Right atrium auricular region (tissue), 2 donors: ENCODE results near the gene LAD1. TPM values are rescaled to one million over a fixed set of nuclear protein-coding genes. Genes with fewer than 3 reads are reported as not detected.

ENCODE experiments used
- DNase-seq: peaks from one replicate; pipeline ENCODE4 v3.0.0-alpha.2; 2019; ENCODE audit warnings: low spot score
- H3K27ac ChIP-seq, 2 donors: fragments of 200-600 bp; sonication (generic); 1 replicate in 1 of 2; 2 replicates in 1 of 2; pipeline ENCODE4 v1.5.1; 2016 to 2019
- H3K27me3 ChIP-seq, 2 donors: fragments of 200-600 bp; sonication (generic); one replicate each; pipeline versions ENCODE4 v1.5.1 to v1.6.0; 2017 to 2019
- H3K36me3 ChIP-seq: fragments of 200-600 bp; sonication (generic); one replicate; pipeline ENCODE4 v1.5.1; 2016
- H3K4me1 ChIP-seq, 2 donors: fragments of 200-600 bp; sonication (generic); one replicate each; pipeline versions ENCODE4 v1.5.1 to v1.6.0; 2017 to 2019
- H3K4me3 ChIP-seq, 2 donors: fragments of 200-600 bp; sonication (generic); 1 replicate in 1 of 2; 2 replicates in 1 of 2; pipeline ENCODE4 v1.5.1; 2017 to 2019; ENCODE audit warnings: mild to moderate bottlenecking in 1 of 2, moderate library complexity in 1 of 2
- H3K9me3 ChIP-seq, 2 donors: fragments of 200-600 bp; sonication (generic); one replicate each; pipeline ENCODE4 v1.5.1; 2019
- total RNA-seq, 2 donors: library from RNA; depleted of rRNA; stranded (reverse); fragments of >200 nt; gene quantifications; one replicate each; pipeline ENCODE4 v1.1.0, GENCODE V29; 2016
- TF ChIP-seq, protein P1 (sequence below), 2 donors: fragments of 200-600 bp; sonication (generic); IDR thresholded peaks; one replicate each; pipeline ENCODE4 v1.5.1; 2019; ENCODE audit warnings: antibody characterized with exemption in 2 of 2

LAD1 gene
- total RNA-seq, 2 donors from 2014 or later, result 1.4 to 8.8 TPM

GRCh38 chr1:201436969-201437368 lies 37.8 kb upstream of the LAD1 start:
- TF ChIP-seq, protein P1, sequence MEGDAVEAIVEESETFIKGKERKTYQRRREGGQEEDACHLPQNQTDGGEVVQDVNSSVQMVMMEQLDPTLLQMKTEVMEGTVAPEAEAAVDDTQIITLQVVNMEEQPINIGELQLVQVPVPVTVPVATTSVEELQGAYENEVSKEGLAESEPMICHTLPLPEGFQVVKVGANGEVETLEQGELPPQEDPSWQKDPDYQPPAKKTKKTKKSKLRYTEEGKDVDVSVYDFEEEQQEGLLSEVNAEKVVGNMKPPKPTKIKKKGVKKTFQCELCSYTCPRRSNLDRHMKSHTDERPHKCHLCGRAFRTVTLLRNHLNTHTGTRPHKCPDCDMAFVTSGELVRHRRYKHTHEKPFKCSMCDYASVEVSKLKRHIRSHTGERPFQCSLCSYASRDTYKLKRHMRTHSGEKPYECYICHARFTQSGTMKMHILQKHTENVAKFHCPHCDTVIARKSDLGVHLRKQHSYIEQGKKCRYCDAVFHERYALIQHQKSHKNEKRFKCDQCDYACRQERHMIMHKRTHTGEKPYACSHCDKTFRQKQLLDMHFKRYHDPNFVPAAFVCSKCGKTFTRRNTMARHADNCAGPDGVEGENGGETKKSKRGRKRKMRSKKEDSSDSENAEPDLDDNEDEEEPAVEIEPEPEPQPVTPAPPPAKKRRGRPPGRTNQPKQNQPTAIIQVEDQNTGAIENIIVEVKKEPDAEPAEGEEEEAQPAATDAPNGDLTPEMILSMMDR (IDR thresholded peaks at IDR 0.05), result no peak
- no peaks in the 10 kb centered on the region for H3K9me3 ChIP-seq
- H3K27me3 ChIP-seq, result no peaks in the 10 kb centered on the region
- no peak overlapping the region for H3K27ac ChIP-seq
- H3K4me1 ChIP-seq, result peaks cover 0 to 11% of the 10 kb centered on the region in 2 donors
- H3K4me3 ChIP-seq, result no peak overlapping the region
- no peak for DNase-seq
- H3K36me3 ChIP-seq, result no peaks in the 10 kb centered on the region

DNA sequence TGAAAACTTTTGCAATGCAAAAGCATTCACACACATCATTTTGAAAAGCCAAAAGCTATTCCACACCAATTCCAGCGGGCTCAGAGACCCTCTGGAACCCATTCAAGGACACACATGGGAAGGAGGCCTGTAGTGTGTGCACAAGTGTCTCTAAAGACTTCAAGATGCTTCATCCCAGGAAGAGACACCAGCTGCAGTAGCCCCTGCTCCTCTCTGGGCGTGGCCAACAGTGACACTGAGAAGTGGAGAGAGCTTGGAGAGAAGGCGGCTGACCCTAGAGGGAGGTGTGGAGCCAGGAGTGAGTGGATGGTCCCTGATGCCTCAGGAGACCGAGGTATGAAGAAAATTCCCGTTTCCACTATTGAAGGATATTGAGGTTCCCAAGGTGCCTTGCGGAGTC lies 37.3 kb upstream of the LAD1 start:
- Histone ChIP-seq H3K4me3 (no peak overlapping the region), H3K27ac (no peak overlapping the region), H3K4me1 (peaks cover 0 to 11% of the 10 kb centered on the region in 2 donors), H3K9me3 (no peaks in the 10 kb centered on the region), H3K27me3 (no peaks in the 10 kb centered on the region), H3K36me3 (no peaks in the 10 kb centered on the region)
- no peak for DNase-seq
- TF ChIP-seq, protein P1 (IDR thresholded peaks at IDR 0.05), result no peak

- TF ChIP-seq, protein P1 (IDR thresholded peaks at IDR 0.05), result no peak
These were observed 35.1 kb upstream of the LAD1 start for GRCh38 chr1:201434266-201434665.

GRCh38 chr1:201433609-201434008 lies 34.5 kb upstream of the LAD1 start:
- no peaks in the 10 kb centered on the region for H3K27me3 ChIP-seq
- no peak overlapping the region for H3K4me3 ChIP-seq
- no peaks in the 10 kb centered on the region for H3K36me3 ChIP-seq
- H3K9me3 ChIP-seq, result no peaks in the 10 kb centered on the region
- DNase-seq, result no peak
- H3K4me1 ChIP-seq, result peaks cover 0 to 11% of the 10 kb centered on the region in 2 donors
- TF ChIP-seq, protein P1 (IDR thresholded peaks at IDR 0.05), result no peak
- no peak overlapping the region for H3K27ac ChIP-seq

More at GRCh38 chr1:201434266-201434665, 35.1 kb upstream of the LAD1 start:
- Histone ChIP-seq H3K9me3 (no peaks in the 10 kb centered on the region), H3K27ac (no peak overlapping the region), H3K36me3 (no peaks in the 10 kb centered on the region), H3K27me3 (no peaks in the 10 kb centered on the region), H3K4me1 (peaks cover 0 to 11% of the 10 kb centered on the region in 2 donors), H3K4me3 (no peak overlapping the region)
- DNase-seq, result no peak

GRCh38 chr1:201430776-201431175 lies 31.7 kb upstream of the LAD1 start:
- Histone ChIP-seq H3K4me1 (peaks cover 0 to 8% of the 10 kb centered on the region in 2 donors), H3K4me3 (no peak overlapping the region), H3K27ac (no peak overlapping the region), H3K36me3 (no peaks in the 10 kb centered on the region), H3K9me3 (no peaks in the 10 kb centered on the region), H3K27me3 (no peaks in the 10 kb centered on the region)
- TF ChIP-seq, protein P1 (IDR thresholded peaks at IDR 0.05), result no peak
- no peak for DNase-seq
